Activated CD4-positive, alpha-beta T cell treated with anti-CD3 and anti-CD28 coated beads for 4 hours (primary cell): ENCODE measurements around the gene RINL.

Source experiments
- DNase-seq, 2 donors: peaks; one replicate each; pipeline ENCODE4 v3.0.0-alpha.2; 2020

The RINL gene

GRCh38 chr19:38877781-38878574 is at the start of gene RINL:
Gene RINL, minus strand, starts transcription at chr19:38878275. Its CDS starts 1,533 bp downstream, at chr19:38876742.
- DNase-seq: peak; percentile 69 to 71

- no peak for DNase-seq
These were observed 46.3 kb upstream of the RINL start for GRCh38 chr19:38924388-38924787.

- no peak for DNase-seq
These were observed 44.4 kb upstream of the RINL start for GRCh38 chr19:38922482-38922881.

GRCh38 chr19:38921420-38922274 is 43.6 kb upstream of the RINL start:
- no peak for DNase-seq

- no peak for DNase-seq
These were observed 42.7 kb upstream of the RINL start for GRCh38 chr19:38920602-38921419.

GRCh38 chr19:38919837-38920601 is 41.9 kb upstream of the RINL start:
- no peak for DNase-seq

- DNase-seq: no peak
These were observed 40.5 kb upstream of the RINL start for GRCh38 chr19:38918526-38918925.

GRCh38 chr19:38917921-38918491 is 39.9 kb upstream of the RINL start:
- DNase-seq: no peak

- DNase-seq: no peak
These were observed 39.4 kb upstream of the RINL start for GRCh38 chr19:38917516-38917915.

GRCh38 chr19:38915329-38916321 is 37.5 kb upstream of the RINL start:
- no peak for DNase-seq

GRCh38 chr19:38913958-38914357 is 35.9 kb upstream of the RINL start:
- no peak for DNase-seq

- DNase-seq: no peak
These were observed 34.8 kb upstream of the RINL start for GRCh38 chr19:38912600-38913514.

GRCh38 chr19:38911388-38912001 is 33.4 kb upstream of the RINL start:
- no peak for DNase-seq

GRCh38 chr19:38910488-38910887 is 32.4 kb upstream of the RINL start:
- DNase-seq: no peak

GRCh38 chr19:38908911-38909310 is 30.8 kb upstream of the RINL start:
- DNase-seq: no peak

GRCh38 chr19:38907670-38908069 is 29.6 kb upstream of the RINL start:
- no peak for DNase-seq

- no peak for DNase-seq
These were observed 29.2 kb upstream of the RINL start for GRCh38 chr19:38907227-38907626.

- DNase-seq: no peak
These were observed 27.5 kb upstream of the RINL start for GRCh38 chr19:38905620-38906019.
